ENCODE data around the gene PADI4.

- TF ChIP-seq CTCF (IDR thresholded peaks at IDR 0.05) (no peak), POLR2AphosphoS5 (IDR thresholded peaks at IDR 0.05) (no peak), POLR2A (IDR thresholded peaks at IDR 0.05) (no peak), EP300 (IDR thresholded peaks at IDR 0.05) (no peak)
Measured at GRCh38 chr1:17301767-17302166, 6.2 kb upstream of the PADI4 start.
